OCI-LY3 (cell line): Measurements from ENCODE around the gene ELFN1.

Experiments used
- H2AFZ ChIP-seq: fragments of 200-600, 300-600 bp; shearing (Covaris generic); 2 replicates; pipeline ENCODE4 v1.6.0; 2014; ENCODE audit warnings: antibody characterized with exemption, low read depth, low read length
- H3K27ac ChIP-seq: fragments of 200-600, 300-600 bp; sonication (generic); 2 replicates; pipeline ENCODE4 v1.5.1; 2014; ENCODE audit warnings: mild to moderate bottlenecking, low read length, moderate library complexity, mixed read lengths
- H3K27me3 ChIP-seq: fragments of 200-600, 300-600 bp; sonication (generic); 2 replicates; pipeline ENCODE4 v1.6.1; 2014; ENCODE audit warnings: low read depth, low read length, mixed read lengths
- H3K36me3 ChIP-seq: fragments of 200-600, 300-600 bp; sonication (generic); replicated peaks from 2 replicates; pipeline ENCODE3; 2014; ENCODE audit warnings: low read depth, low read length, mixed read lengths
- H3K4me1 ChIP-seq: fragments of 300-600, 200-600 bp; sonication (generic); 2 replicates; pipeline ENCODE4 v1.6.1; 2014; ENCODE audit warnings: low read length, mixed read lengths
- H3K4me2 ChIP-seq: fragments of 200-600, 300-600 bp; sonication (generic); 2 replicates; pipeline ENCODE4 v1.6.1; 2014; ENCODE audit warnings: low read length, mixed read lengths
- H3K4me3 ChIP-seq: fragments of 300-600, 200-600 bp; sonication (generic); 2 replicates; pipeline ENCODE4 v1.5.1; 2014; ENCODE audit warnings: antibody characterized with exemption, mild to moderate bottlenecking, low read length, moderate library complexity
- H3K79me2 ChIP-seq: fragments of 300-600, 200-600 bp; shearing (Covaris generic); 2 replicates; pipeline ENCODE4 v1.6.1; 2014; ENCODE audit warnings: mild to moderate bottlenecking, low read length, mixed read lengths
- H3K9ac ChIP-seq: fragments of 300-600, 200-600 bp; shearing (Covaris generic); 2 replicates; pipeline ENCODE4 v1.6.0; 2014; ENCODE audit warnings: mild to moderate bottlenecking, low read length, moderate library complexity
- H3K9me3 ChIP-seq: fragments of 200-600, 300-600 bp; shearing (Covaris generic); 2 replicates; pipeline ENCODE4 v1.6.1; 2014; ENCODE audit warnings: low read length, mixed read lengths; ENCODE audit not compliant: insufficient read depth
- H4K20me1 ChIP-seq: fragments of 200-600, 300-600 bp; sonication (generic); 2 replicates; pipeline ENCODE4 v1.6.1; 2016; ENCODE audit warnings: low read length, mixed read lengths; ENCODE audit not compliant: insufficient read depth
- CTCF ChIP-seq: fragments of 200-600, 300-600 bp; sonication (generic); IDR thresholded peaks from 2 replicates; pipeline ENCODE4 v1.5.1; 2014; ENCODE audit warnings: antibody characterized with exemption, low read length, low read depth
- EZH2phosphoT487 ChIP-seq: fragments of 200-600 bp; shearing (Covaris generic); IDR thresholded peaks from 2 replicates; pipeline ENCODE4 v1.6.1; 2018; ENCODE audit warnings: antibody characterized with exemption, mixed run types, low read depth

The ELFN1 gene

GRCh38 chr7:1736484-1736817 lies 66.4 kb downstream of the ELFN1 start:
- Histone ChIP-seq H3K4me1 (no peaks in the 10 kb centered on the region), H3K27ac (no peak overlapping the region), H3K4me2 (no peak overlapping the region), H3K36me3 (no peaks in the 10 kb centered on the region), H3K9me3 (no peaks in the 10 kb centered on the region), H3K27me3 (no peaks in the 10 kb centered on the region), H2AFZ (no peak overlapping the region), H3K4me3 (no peak overlapping the region), H4K20me1 (no peaks in the 10 kb centered on the region), H3K9ac (no peak overlapping the region), H3K79me2 (no peaks in the 10 kb centered on the region)
- TF ChIP-seq EZH2phosphoT487 (no peak), CTCF (no peak)

GRCh38 chr7:1736830-1737229 lies 66.8 kb downstream of the ELFN1 start:
- no peak overlapping the region for H3K4me2 ChIP-seq
- H3K27ac ChIP-seq: no peak overlapping the region
- no peak overlapping the region for H3K9ac ChIP-seq
- no peak for TF ChIP-seq EZH2phosphoT487
- no peak for TF ChIP-seq CTCF
- no peak overlapping the region for H2AFZ ChIP-seq
- H4K20me1 ChIP-seq: no peaks in the 10 kb centered on the region
- no peaks in the 10 kb centered on the region for H3K36me3 ChIP-seq
- H3K79me2 ChIP-seq: no peaks in the 10 kb centered on the region
- no peaks in the 10 kb centered on the region for H3K27me3 ChIP-seq
- no peaks in the 10 kb centered on the region for H3K9me3 ChIP-seq
- H3K4me1 ChIP-seq: no peaks in the 10 kb centered on the region
- no peak overlapping the region for H3K4me3 ChIP-seq

- Histone ChIP-seq H3K9ac (no peak overlapping the region), H4K20me1 (no peaks in the 10 kb centered on the region), H3K27ac (no peak overlapping the region), H3K36me3 (no peaks in the 10 kb centered on the region), H3K79me2 (no peaks in the 10 kb centered on the region), H3K4me1 (no peaks in the 10 kb centered on the region), H3K9me3 (no peaks in the 10 kb centered on the region), H2AFZ (no peak overlapping the region), H3K4me2 (no peak overlapping the region), H3K4me3 (no peak overlapping the region), H3K27me3 (no peaks in the 10 kb centered on the region)
- TF ChIP-seq EZH2phosphoT487: no peak
- no peak for TF ChIP-seq CTCF
These were observed 67.4 kb downstream of the ELFN1 start for GRCh38 chr7:1737523-1737922.

GRCh38 chr7:1737956-1738355 lies 67.9 kb downstream of the ELFN1 start:
- Histone ChIP-seq H3K9me3 (no peaks in the 10 kb centered on the region), H3K4me1 (no peaks in the 10 kb centered on the region), H3K27ac (no peak overlapping the region), H3K9ac (no peak overlapping the region), H4K20me1 (no peaks in the 10 kb centered on the region), H2AFZ (no peak overlapping the region), H3K36me3 (no peaks in the 10 kb centered on the region), H3K79me2 (no peaks in the 10 kb centered on the region), H3K27me3 (no peaks in the 10 kb centered on the region), H3K4me2 (no peak overlapping the region), H3K4me3 (no peak overlapping the region)
- TF ChIP-seq EZH2phosphoT487 (no peak), CTCF (no peak)
